Erythroblast (primary cell): ENCODE results near the gene CMAS.

Experiments used
- GATA1 ChIP-seq: IDR thresholded peaks from 2 replicates; pipeline ENCODE4 v1.6.1; 2011; ENCODE audit warnings: low read depth, mild to moderate bottlenecking, control low read depth, low read length, moderate library complexity
- POLR2A ChIP-seq: IDR thresholded peaks from 2 replicates; pipeline ENCODE4 v1.6.1; 2011; ENCODE audit warnings: mild to moderate bottlenecking, low read length

- no peak for TF ChIP-seq POLR2A
- TF ChIP-seq GATA1: no peak
Observed at GRCh38 chr12:21998295-21998694, 47.7 kb upstream of the CMAS start.
